Measurements from ENCODE around the gene SEC61B.

Gene SEC61B

GRCh38 chr9:99221621-99222415, at the start of gene SEC61B, which contains the start of gene ALG2:
TSS of gene SEC61B (plus strand) at chr9:99222282. CDS start at chr9:99222364, 82 bp downstream.
TSS of gene ALG2 (minus strand) at chr9:99221942. CDS start at chr9:99221894, 48 bp downstream.
- no peak for TF ChIP-seq CTCF (IDR thresholded peaks at IDR 0.05; ENCODE audit: insufficient read depth, missing control alignments)
- DNase-seq (ENCODE audit: insufficient read length, low spot score), result peak; percentile 87
- FAIRE-seq, result no peak

- TF ChIP-seq CTCF (IDR thresholded peaks at IDR 0.05; ENCODE audit: insufficient read depth, missing control alignments), result no peak
- no peak for DNase-seq (ENCODE audit: insufficient read length, low spot score)
- FAIRE-seq, result no peak
These were observed 48.2 kb upstream of the SEC61B start for GRCh38 chr9:99173570-99174504.

GRCh38 chr9:99176527-99177013, 45.5 kb upstream of the SEC61B start:
- TF ChIP-seq CTCF (IDR thresholded peaks at IDR 0.05; ENCODE audit: insufficient read depth, missing control alignments), result no peak
- no peak for DNase-seq (ENCODE audit: insufficient read length, low spot score)
- peak; percentile 61 for FAIRE-seq

- TF ChIP-seq CTCF (IDR thresholded peaks at IDR 0.05; ENCODE audit: insufficient read depth, missing control alignments), result no peak
- no peak for FAIRE-seq
- DNase-seq (ENCODE audit: insufficient read length, low spot score), result no peak
These were observed 44.3 kb upstream of the SEC61B start for GRCh38 chr9:99177576-99178366.

GRCh38 chr9:99178912-99179872, 42.9 kb upstream of the SEC61B start:
- no peak for FAIRE-seq
- DNase-seq (ENCODE audit: insufficient read length, low spot score), result no peak
- TF ChIP-seq CTCF (IDR thresholded peaks at IDR 0.05; ENCODE audit: insufficient read depth, missing control alignments), result no peak

GRCh38 chr9:99180199-99180598, 41.9 kb upstream of the SEC61B start:
- no peak for DNase-seq (ENCODE audit: insufficient read length, low spot score)
- TF ChIP-seq CTCF (IDR thresholded peaks at IDR 0.05; ENCODE audit: insufficient read depth, missing control alignments), result no peak
- FAIRE-seq, result no peak

Measured in D721Med (cell line).